ENCODE data around the gene CBL.
"Not testable (repeated sequence)": the region's sequence is repeated elsewhere in the genome, so short reads cannot be mapped to it uniquely, and the experiment has no call there.

The CBL gene

DNA sequence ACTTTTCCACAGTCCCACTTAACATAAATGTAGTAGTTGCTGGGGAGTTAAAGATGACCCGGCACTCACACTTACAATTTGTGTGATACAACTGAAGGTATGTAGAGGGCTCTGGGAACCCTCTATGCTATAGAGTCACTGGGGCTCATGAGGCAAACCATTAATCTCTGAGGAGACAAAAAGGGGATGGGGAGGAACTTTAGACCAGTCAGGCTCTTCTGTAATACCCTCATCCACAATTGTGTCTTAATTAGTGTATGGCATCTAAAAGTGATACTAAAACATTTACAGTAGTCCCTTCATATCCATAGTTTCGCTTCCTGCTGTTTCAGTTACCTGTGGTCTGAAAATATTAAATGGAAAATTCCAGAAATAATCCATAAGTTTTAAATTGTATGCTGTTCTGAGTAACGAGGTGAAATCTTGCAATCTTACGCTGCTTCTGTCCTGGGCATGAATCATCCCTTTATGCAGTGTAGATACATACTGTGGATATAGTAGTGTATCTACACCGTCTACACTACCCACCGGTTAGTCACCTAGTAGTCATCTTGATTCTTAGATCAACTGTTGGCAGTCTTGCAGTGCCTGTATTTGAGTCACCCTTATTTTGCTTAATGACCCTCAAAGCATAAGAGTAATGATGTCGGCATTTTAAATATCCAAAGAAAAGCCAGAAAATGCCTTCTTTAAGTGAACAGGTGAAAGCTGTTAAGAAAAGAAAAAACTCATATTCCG is 12.2 kb downstream of the CBL start:
- DNase-seq (ENCODE audit: low spot score): no peak

DNA sequence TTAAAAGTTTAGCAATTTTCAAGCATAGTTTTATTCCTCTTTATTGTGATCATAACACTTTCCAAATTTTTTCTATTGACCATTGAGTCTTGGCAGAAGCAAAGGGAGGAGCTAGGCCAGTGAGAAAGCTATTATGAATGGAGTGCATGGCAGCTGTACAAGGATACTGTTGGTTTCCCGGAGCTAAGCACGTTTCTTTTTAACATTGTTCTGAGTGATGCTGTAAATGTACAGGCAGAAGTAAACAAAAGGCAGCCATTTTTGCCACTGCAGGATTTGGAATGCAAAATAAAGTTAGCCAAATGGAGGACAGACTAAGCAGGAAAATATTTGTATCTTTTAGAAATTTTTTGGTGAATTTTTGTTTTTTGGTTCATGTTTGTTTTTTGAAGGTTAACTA is 16.2 kb downstream of the CBL start:
- no peak for DNase-seq (ENCODE audit: low spot score)

DNA sequence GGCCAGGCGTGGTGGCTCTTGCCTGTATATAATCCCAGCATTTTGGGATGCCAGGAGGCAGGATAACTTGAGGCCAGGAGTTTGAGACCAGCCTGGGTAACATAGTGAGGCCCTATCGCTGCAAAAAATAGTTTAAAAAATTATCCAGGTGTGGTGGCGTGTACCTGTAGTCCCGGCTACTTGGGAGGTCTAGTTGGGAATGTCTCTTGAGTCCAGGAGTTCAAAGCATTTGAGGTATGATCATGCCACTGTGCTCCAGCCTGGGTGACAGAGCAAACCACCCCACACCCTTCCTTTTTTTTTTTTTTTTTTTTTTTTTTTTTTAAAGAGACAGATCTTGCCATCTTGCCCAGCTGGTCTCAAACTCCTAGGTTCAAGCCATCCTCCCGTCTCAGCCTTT is 16.8 kb downstream of the CBL start:
- DNase-seq (ENCODE audit: low spot score): no peak

DNA sequence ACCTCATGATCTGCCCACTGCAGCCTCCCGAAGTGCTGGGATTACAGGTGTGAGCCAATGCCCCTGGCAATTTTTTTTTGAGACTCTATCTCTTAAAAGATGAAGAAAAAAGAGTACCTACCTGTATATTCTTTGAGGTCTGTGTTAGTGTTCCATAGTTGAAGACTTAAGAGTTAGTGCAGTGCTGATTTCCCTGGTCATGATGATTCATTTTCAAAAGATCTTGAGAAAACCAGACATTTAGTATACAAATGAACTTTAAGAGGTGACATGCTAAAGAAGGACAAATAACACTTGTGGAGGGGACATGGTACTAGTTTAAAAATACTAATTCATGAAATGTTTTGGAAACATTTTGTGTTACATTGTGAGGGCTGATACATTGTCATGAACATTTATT is 17.7 kb downstream of the CBL start:
- no peak for DNase-seq (ENCODE audit: low spot score)

DNA sequence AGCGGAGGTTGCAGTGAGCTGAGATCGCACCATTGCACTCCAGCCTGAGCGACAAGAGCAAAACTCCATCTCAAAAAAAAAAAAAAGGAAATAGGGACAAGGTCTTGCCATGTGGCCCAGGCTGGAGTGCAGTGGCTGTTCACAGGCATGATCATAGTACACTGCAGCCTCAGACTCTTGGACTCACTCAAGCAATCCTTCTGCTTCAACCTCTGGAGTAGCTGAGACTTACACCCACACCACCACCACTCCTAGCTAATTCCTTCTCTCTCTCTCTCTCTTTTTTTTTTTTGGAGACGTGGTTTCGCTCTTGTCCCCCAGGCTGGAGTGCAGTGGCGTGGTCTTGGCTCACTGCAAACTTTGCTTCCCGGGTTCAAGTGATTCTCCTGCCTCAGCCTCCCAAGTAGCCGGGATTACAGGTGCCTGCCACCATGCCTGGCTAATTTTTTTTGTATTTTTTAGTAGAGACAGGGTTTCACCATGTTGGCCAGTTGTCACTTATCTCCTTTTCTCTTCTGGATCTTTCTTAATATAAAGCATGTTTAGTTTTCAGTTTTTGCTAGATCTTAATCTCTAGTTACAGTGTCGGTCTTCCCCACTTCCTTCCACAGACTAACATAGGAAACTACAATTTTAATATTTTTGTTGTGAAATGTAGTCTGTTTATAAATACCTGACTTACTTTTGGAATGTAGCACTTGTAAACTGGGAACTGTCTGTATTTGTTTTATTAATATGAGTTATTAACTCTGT is 22.6 kb downstream of the CBL start:
- not testable (repeated sequence) for DNase-seq (ENCODE audit: low spot score)

- DNase-seq (ENCODE audit: low spot score): no peak
Measured at GRCh38 chr11:119229288-119229672, 23.1 kb downstream of the CBL start.

- DNase-seq (ENCODE audit: low spot score): no peak
Measured at GRCh38 chr11:119229741-119230140, 23.6 kb downstream of the CBL start.

DNA sequence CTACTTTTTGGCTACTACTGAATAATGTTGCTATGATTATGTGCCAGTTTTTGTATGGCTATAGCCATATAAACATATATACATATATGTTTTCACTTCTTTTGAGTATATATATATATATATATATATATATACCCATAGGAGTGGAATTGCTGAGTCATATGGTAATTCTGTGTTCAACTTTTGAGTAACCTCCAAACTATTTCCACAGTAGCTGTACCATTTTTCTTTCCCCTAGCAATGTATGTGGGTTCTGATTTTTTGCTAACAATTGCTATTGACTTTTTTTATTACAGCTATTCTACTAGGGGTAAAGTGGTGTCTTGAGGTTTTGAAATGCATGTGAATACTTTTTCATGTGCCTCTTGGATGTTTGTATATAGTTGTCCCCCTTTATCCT is 30.4 kb downstream of the CBL start:
- DNase-seq (ENCODE audit: low spot score): no peak

DNA sequence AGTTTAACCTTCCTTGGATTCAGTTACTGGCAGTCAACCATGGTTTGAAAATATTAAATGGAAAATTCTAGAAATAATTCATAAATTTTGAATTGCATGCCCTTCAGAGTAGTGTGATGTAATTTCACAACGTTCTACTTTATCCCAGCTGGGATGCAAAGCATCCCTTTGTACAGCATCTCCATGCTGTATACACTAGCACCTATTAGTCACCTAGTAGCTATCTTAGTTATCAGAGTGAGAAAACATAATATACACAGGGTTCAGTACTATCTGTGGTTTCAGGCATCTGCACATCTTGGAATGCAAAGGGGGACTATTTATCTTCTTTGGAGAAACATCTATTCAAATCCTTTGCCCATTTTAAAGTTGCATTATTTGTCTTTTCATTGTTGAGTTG is 30.8 kb downstream of the CBL start:
- DNase-seq (ENCODE audit: low spot score): no peak

GRCh38 chr11:119237515-119237914 is 31.4 kb downstream of the CBL start:
- no peak for DNase-seq (ENCODE audit: low spot score)

DNA sequence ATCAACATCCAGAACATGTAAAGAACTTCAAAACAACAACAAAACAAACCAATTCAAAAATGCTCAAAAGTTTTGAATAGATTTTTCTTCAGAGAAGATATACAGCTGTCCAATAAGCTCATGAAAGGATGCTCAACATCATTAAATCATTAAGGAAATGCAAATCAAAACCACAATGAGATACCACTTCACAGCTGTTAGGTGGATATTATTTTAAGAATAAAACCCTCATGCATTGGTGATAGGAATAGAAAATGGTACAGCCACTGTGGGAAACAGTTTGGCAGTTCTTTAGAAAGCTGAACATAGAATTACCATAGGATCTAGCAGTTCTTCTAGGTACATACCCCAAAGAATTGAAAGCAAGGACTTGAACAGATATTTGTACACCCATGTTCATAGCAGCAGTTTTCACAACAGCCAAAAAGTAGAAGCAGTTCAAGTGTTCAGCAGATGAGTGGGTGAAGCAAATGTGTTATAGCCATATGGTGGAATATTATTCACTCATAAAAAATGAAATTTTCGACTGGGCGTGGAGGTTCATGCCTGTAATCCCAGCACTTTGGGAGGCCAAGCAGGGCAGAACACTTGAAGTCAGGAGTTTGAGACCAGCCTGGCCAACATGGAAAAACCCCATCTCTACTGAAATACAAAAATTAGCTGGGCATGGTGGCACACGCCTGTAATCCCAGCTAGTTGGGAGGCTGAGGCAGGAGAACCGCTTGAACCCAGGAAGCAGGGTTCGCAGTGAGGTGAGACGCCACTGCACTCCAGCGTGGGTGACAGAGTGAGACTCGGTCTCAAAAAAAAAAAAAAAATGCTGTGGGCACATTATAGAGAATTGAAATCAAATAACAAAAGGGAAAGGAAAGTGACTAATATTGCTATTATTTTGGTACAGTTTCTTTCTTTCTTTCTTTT is 42.9 kb downstream of the CBL start:
- no peak for DNase-seq (ENCODE audit: low spot score)

GRCh38 chr11:119249671-119250010 is 43.5 kb downstream of the CBL start:
- DNase-seq (ENCODE audit: low spot score): no peak

DNA sequence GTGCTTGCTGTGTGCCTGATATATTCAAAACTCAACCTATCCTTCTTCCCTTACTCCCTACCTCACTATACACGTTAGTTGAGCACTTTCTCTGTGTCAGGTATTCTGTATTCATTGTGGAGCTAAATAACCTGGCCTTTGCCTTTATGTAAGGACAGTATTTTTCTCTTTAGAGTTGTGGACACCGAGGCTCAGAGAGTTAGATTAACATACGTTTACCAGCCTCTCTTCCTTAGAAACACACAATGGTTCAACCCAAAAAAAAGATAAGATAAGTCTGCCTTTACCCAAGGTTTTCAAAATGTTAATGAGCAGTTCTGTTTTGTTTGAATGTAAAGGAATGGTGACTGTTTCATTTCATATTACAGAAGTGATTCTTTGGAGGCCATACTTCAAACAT is 45.0 kb downstream of the CBL start:
- DNase-seq (ENCODE audit: low spot score): no peak

GRCh38 chr11:119254239-119254638 is 48.1 kb downstream of the CBL start:
- DNase-seq (ENCODE audit: low spot score): no peak

DNA sequence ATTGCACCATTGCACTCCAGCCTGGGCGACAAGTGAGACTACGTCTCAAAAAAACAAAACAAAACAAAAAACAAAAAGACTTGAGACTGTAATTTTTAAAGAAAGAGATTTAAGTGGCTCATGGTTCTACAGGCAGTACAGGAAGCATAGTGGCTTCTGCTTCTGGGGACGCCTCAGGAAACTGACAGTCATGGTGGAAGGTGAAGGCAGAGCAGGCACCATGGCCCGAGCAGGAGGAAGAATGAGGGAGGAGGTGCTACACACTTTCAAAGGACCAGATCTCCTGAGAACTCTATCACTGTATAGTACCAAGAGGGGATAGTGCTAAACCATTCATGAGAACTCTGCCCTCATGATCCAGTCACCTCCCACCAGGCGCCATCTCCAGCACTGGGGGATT is 52.0 kb downstream of the CBL start:
- no peak for DNase-seq (ENCODE audit: low spot score)

DNA sequence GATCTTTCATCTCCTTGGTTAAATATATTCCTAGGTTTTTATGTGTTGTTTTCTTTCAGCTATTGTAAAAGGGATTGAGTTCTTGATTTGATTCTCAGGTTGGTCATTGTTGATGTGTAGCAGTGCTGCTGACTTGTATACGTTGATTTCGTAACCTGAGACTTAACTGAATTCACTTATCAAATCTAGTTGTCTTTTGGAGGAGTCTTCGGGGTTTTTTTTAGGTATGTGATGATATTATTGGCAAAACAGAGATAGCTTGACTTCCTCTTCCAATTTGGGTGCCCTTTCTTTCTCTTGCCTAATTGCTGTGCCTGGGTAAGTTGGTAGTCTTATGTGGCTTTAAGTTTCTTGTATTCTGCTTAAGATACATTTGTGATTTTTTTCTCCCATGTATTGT is 52.8 kb downstream of the CBL start:
- DNase-seq (ENCODE audit: low spot score): no peak

DNA sequence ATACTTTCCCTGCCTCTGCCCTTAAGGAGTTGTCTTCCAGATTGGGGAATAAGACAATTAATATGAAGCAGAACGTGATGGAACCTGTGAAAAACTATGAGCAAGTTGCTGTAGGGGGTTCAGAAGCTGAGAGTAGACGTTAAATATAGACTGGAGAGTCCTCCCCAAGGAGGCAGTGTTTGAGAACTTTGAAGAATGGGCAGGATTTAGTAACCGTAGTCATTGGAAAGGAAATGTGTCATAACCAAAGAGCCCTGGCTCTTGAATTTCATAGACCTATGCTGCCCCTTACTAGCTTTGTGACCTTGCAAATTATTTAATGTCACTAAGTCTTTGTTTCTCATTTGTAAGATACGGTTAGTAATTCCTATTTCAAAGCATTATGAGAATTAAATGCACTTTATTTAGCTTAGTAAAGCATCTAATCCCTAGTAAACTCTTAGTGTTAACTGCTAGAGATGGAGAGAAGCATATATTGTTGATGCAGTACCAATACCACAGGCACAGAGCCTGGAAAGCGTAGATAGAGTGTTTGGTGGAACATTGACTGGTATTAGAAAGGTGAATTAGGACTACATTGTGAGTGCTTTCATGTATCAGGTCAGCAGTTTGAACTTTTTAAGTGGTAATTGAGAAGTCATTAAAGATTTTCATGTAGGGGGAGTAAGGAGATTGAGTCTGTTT is 56.7 kb downstream of the CBL start:
- DNase-seq (ENCODE audit: low spot score): no peak

DNA sequence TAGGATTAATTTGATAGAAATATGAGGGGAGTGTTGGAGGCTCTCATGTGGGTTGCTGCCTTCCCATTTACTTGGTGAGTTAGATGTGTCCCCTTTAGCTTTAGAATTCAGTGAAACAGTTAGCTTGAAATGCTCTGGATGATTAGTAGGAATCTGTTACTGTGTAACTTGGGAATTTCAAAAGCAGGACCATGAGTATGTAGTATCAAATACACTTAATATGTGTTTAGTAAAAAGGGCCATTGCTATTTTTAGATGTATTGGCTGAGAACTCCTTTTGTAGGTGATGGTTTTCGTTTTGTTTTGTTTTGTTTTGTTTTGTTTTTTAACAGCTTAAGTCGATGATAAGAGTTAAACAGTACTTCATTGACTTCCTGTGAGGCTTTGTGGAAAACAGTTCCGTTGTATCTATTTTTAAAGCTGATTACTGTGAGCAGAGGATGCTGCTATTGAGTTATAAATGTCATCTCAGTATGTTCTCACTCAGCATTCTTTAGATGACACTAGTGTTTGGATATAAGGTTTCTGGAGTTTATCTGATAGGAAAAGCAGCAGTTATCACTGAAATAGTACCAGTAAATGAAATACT is 57.3 kb downstream of the CBL start:
- no peak for DNase-seq (ENCODE audit: low spot score)

GRCh38 chr11:119266063-119266462 is 59.9 kb downstream of the CBL start:
- DNase-seq (ENCODE audit: low spot score): no peak

- DNase-seq (ENCODE audit: low spot score): no peak
Measured at GRCh38 chr11:119266517-119267255, 60.5 kb downstream of the CBL start.

GRCh38 chr11:119267645-119268044 is 61.5 kb downstream of the CBL start:
- DNase-seq (ENCODE audit: low spot score): no peak

Measured in iPS-NIHi11 (cell line).